Nephron (organoid): ENCODE measurements around the gene CABCOCO1.
A peak's percentile ranks its signal among the peaks of the same experiment; 100 is the strongest.

Experiments
- H3K27ac Mint-ChIP-seq, 3 experiments: 2 replicates each; pipeline ENCODE4 v1.8.0; 2020; ENCODE audit warnings: mixed read lengths in 3 of 3, mild to moderate bottlenecking in 2 of 3, moderate library complexity in 1 of 3
- H3K27me3 Mint-ChIP-seq: 2 replicates; pipeline ENCODE4 v1.8.0; 2021; ENCODE audit warnings: low read depth, mild to moderate bottlenecking, moderate library complexity, mixed read lengths
- H3K36me3 Mint-ChIP-seq: 2 replicates; pipeline ENCODE4 v1.8.0; 2020; ENCODE audit warnings: low read depth, mixed read lengths
- H3K4me1 Mint-ChIP-seq: 2 replicates; pipeline ENCODE4 v1.8.0; 2020; ENCODE audit warnings: mixed read lengths
- H3K4me3 Mint-ChIP-seq, 3 experiments: 2 replicates each; pipeline ENCODE4 v1.8.0; 2020; ENCODE audit warnings: mild to moderate bottlenecking in 3 of 3, mixed read lengths in 3 of 3, moderate library complexity in 2 of 3
- H3K9me3 Mint-ChIP-seq: 2 replicates; pipeline ENCODE4 v1.8.0; 2020; ENCODE audit warnings: mixed read lengths
- TF ChIP-seq, protein P1 (sequence below), 3 experiments: fragments of 200-600 bp; sonication (generic); IDR thresholded peaks; one replicate each; pipeline ENCODE4 v1.5.0; 2021; ENCODE audit warnings: antibody characterized with exemption in 3 of 3; ENCODE audit not compliant: unreplicated experiment in 3 of 3

CABCOCO1 gene

DNA sequence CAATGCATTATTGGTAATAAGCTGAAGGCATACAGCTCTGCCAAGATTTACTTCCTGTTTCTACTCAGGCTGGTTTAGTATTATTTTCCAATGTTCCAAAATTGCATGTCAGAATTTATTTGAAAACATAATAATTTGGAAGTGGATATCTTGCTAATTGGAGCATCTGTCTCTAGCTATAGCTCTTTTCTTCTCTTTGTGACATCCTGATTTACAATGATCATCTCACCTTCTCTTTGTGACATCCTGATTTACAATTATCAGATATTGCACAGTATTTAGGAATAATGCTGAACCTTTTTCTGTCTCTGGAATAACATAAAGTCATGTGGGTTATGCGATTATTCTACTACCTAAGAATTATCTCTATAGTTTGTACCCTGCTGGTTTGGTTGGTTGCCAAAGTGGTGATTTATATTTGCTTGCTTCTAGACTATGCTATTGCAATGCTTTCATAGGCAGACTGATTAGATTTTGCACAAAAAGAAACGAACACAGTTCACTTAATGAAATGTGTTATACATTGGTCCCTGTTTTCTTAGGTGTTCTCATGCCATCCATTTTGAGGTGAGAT, 44.3 kb upstream of the CABCOCO1 start:
- Mint-ChIP-seq H3K4me3 (no peak overlapping the region), H3K9me3 (no peaks in the 10 kb centered on the region), H3K27me3 (no peaks in the 10 kb centered on the region), H3K4me1 (peaks cover 59% of the 10 kb centered on the region), H3K27ac (peak overlapping the region in 2 of 3 experiments; percentile 30 to 39), H3K36me3 (no peaks in the 10 kb centered on the region)
- TF ChIP-seq, protein P1, sequence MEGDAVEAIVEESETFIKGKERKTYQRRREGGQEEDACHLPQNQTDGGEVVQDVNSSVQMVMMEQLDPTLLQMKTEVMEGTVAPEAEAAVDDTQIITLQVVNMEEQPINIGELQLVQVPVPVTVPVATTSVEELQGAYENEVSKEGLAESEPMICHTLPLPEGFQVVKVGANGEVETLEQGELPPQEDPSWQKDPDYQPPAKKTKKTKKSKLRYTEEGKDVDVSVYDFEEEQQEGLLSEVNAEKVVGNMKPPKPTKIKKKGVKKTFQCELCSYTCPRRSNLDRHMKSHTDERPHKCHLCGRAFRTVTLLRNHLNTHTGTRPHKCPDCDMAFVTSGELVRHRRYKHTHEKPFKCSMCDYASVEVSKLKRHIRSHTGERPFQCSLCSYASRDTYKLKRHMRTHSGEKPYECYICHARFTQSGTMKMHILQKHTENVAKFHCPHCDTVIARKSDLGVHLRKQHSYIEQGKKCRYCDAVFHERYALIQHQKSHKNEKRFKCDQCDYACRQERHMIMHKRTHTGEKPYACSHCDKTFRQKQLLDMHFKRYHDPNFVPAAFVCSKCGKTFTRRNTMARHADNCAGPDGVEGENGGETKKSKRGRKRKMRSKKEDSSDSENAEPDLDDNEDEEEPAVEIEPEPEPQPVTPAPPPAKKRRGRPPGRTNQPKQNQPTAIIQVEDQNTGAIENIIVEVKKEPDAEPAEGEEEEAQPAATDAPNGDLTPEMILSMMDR (IDR thresholded peaks at IDR 0.05; ENCODE audit: unreplicated experiment in 3 of 3), result no peak

DNA sequence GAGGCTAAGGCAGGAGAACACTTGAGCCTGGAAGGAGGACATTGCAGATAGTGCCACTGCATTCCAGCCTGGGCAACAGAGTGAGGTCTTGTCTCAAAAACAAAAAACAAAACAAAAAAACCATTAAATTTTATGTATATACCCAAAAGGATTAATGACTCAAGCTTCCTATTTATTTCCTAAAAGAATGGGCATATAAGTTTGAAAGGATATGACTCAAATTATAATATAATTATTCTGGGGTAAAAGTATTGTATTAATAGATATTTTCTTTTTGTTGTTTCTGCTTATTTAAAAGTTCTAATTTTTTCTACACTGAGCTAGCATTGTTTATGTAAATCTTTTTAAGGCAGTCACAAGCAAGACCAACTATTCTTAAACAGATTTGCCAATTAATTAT, 42.2 kb upstream of the CABCOCO1 start:
- TF ChIP-seq, protein P1 (IDR thresholded peaks at IDR 0.05; ENCODE audit: unreplicated experiment in 3 of 3), result no peak
- H3K27me3 Mint-ChIP-seq, result no peaks in the 10 kb centered on the region
- no peak overlapping the region for H3K4me3 Mint-ChIP-seq
- no peaks in the 10 kb centered on the region for H3K9me3 Mint-ChIP-seq
- H3K4me1 Mint-ChIP-seq, result peaks cover 60% of the 10 kb centered on the region
- no peaks in the 10 kb centered on the region for H3K36me3 Mint-ChIP-seq
- no peak overlapping the region for H3K27ac Mint-ChIP-seq

DNA sequence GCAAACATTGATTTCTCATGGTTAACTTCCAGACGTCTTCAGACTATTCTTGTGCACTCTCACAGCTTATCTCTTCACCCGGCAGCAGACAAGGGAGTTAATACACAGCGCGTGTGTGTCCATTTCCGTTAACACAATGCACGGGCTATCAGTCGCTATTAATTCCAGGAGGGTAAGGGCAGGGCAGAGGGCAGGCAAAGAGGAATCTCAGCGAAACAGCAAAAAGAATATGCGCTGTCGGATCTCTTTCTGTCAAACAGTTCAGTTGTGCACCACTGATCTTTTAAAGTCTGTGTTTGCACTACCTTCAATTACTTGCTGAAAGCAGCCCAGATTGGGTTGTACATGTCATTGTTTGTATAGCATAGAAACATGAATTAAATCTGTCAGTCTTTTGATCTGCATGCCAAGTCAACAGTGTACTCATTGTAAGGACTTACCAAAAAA, 41.1 kb upstream of the CABCOCO1 start:
- no peaks in the 10 kb centered on the region for H3K36me3 Mint-ChIP-seq
- TF ChIP-seq, protein P1 (IDR thresholded peaks at IDR 0.05; ENCODE audit: unreplicated experiment in 3 of 3), result no peak
- H3K4me3 Mint-ChIP-seq, result peak overlapping the region; percentile 18 to 49 (median 40)
- peak overlapping the region; percentile 53 to 78 (median 58) for H3K27ac Mint-ChIP-seq
- peaks cover 51% of the 10 kb centered on the region for H3K4me1 Mint-ChIP-seq
- no peaks in the 10 kb centered on the region for H3K27me3 Mint-ChIP-seq
- no peaks in the 10 kb centered on the region for H3K9me3 Mint-ChIP-seq

DNA sequence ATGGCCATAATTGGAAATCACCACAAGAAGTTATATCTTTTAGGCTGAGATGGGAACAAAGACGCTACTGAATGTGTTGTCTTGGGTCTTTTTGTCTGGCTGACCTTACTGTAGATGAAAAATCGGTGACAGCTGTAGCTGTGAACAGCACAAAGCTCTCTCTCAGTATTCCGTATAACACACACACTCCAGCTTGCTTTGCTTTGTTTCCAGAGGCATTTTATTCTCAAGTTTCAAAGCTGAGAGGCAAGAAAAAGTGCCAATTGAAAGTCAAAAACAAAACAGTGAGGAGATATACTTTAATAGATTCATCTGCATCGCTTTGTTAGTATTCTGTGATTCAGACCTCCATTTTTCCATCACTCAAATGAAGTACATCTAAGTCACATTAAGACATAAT, 39.6 kb upstream of the CABCOCO1 start:
- Mint-ChIP-seq H3K4me3 (peak overlapping the region in 1 of 3 experiments; percentile 22), H3K4me1 (peaks cover 40% of the 10 kb centered on the region), H3K27me3 (no peaks in the 10 kb centered on the region), H3K27ac (peak overlapping the region; percentile 78 to 90 (median 87)), H3K36me3 (no peaks in the 10 kb centered on the region), H3K9me3 (no peaks in the 10 kb centered on the region)
- TF ChIP-seq, protein P1 (IDR thresholded peaks at IDR 0.05; ENCODE audit: unreplicated experiment in 3 of 3), result no peak

DNA sequence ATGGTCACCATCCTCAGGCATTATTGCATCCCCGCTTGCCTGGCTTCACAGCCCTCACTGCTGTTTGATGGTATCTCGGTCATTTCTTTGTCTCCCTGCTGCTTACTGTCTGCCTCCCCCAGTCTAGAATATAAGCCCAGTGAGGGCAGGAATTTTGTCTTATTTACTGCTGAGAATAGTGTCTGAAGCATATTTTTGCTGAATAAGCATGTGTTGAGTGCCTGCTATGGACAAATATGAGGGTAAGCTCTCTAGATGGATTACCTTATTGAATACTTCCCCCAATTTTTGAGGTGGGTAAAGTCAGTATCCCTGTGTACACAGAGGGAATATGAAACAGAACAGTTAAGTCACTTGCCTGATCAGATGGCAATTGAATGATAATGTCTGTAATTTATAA, 36.5 kb upstream of the CABCOCO1 start:
- H3K27ac Mint-ChIP-seq, result no peak overlapping the region
- peaks cover 40% of the 10 kb centered on the region for H3K4me1 Mint-ChIP-seq
- H3K27me3 Mint-ChIP-seq, result no peaks in the 10 kb centered on the region
- H3K4me3 Mint-ChIP-seq, result no peak overlapping the region
- no peaks in the 10 kb centered on the region for H3K9me3 Mint-ChIP-seq
- H3K36me3 Mint-ChIP-seq, result no peaks in the 10 kb centered on the region
- TF ChIP-seq, protein P1 (IDR thresholded peaks at IDR 0.05; ENCODE audit: unreplicated experiment in 3 of 3), result no peak

DNA sequence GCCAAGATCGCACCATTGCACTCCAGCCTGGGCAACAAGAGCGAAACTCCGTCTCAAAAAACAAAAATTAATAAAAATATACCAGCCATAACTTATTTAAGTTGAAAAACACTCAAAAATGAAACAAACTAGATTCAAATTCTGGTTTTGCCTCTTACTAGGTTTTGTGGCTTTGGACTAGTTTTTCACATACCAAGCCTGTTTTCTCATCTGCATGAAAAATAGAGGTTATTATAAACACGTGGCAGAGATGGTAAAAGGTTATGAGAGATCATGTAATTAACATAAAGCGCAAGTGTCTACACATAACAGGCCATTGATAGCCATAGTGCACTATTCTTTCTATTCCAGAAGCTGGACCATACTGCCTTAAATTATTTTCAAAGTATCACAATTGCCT, 35.5 kb upstream of the CABCOCO1 start:
- Mint-ChIP-seq H3K4me3 (no peak overlapping the region), H3K27me3 (no peaks in the 10 kb centered on the region), H3K27ac (no peak overlapping the region), H3K4me1 (peaks cover 31% of the 10 kb centered on the region), H3K36me3 (no peaks in the 10 kb centered on the region), H3K9me3 (no peaks in the 10 kb centered on the region)
- TF ChIP-seq, protein P1 (IDR thresholded peaks at IDR 0.05; ENCODE audit: unreplicated experiment in 3 of 3), result no peak
